Activated T-cell treated with anti-CD3 and anti-CD28 coated beads, Interleukin-2, amount 50 U/mL, for 4 hours (primary cell): ENCODE data around the gene SRRM3. TPM values are rescaled to one million over a fixed set of nuclear protein-coding genes. Genes with fewer than 3 reads are reported as not detected.
A peak's percentile ranks its signal among the peaks of the same experiment; 100 is the strongest.
"Not testable (repeated sequence)": the region's sequence is repeated elsewhere in the genome, so short reads cannot be mapped to it uniquely, and the experiment has no call there.

ENCODE experiments used
- ATAC-seq, 2 donors: fragments of 200-7000 bp; cut with Tn5 transposase; one replicate each; pipeline ENCODE4 v1.10.0; 2021
- DNase-seq: peaks from one replicate; pipeline ENCODE4 v3.0.0-alpha.2; 2020
- H3K27me3 Mint-ChIP-seq: one replicate; pipeline ENCODE4 v1.8.0; 2021; ENCODE audit warnings: low read depth, mixed read lengths
- H3K36me3 Mint-ChIP-seq: one replicate; pipeline ENCODE4 v1.8.0; 2022; ENCODE audit warnings: mixed read lengths; ENCODE audit not compliant: insufficient read depth
- H3K4me1 Mint-ChIP-seq: one replicate; pipeline ENCODE4 v1.8.0; 2021; ENCODE audit warnings: low read depth, mixed read lengths
- H3K4me3 Mint-ChIP-seq: one replicate; pipeline ENCODE4 v1.8.0; 2021; ENCODE audit warnings: mild to moderate bottlenecking, moderate library complexity, mixed read lengths
- H3K9me3 Mint-ChIP-seq: one replicate; pipeline ENCODE4 v1.8.0; 2021; ENCODE audit warnings: mixed read lengths
- total RNA-seq, 3 donors: library from RNA; stranded (reverse); gene quantifications; one replicate each; pipeline ENCODE4 v1.2.1, GENCODE V29; 2021

SRRM3 gene
- total RNA-seq, 3 donors from 2014 or later: 0.10 TPM; not detected in 2

DNA sequence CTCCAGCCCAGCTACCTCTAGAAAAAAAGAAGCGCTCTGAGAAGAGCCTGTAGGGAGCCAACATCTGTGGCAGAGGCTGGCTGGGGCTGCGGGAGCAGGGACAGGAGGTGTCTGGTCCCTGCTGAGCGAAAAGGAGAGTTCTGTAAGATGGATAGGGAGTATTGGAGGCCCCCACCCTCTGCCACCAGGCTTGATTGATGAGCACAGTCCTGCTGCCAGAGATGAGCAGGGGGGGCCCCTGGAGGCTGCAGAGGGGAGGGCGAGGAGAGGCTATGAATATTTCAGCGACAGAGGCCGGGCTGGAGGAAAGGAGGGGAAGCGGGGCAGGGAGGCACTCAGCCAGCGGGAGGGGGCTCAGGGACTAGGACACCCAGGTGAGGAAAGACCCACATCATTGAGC, 56.3 kb downstream of the SRRM3 start:
- Mint-ChIP-seq H3K4me3 (no peak overlapping the region), H3K9me3 (no peaks in the 10 kb centered on the region), H3K27me3 (peaks cover 32% of the 10 kb centered on the region), H3K36me3 (no peaks in the 10 kb centered on the region), H3K4me1 (no peaks in the 10 kb centered on the region)
- DNase-seq (no peak), ATAC-seq (no peak)

DNA sequence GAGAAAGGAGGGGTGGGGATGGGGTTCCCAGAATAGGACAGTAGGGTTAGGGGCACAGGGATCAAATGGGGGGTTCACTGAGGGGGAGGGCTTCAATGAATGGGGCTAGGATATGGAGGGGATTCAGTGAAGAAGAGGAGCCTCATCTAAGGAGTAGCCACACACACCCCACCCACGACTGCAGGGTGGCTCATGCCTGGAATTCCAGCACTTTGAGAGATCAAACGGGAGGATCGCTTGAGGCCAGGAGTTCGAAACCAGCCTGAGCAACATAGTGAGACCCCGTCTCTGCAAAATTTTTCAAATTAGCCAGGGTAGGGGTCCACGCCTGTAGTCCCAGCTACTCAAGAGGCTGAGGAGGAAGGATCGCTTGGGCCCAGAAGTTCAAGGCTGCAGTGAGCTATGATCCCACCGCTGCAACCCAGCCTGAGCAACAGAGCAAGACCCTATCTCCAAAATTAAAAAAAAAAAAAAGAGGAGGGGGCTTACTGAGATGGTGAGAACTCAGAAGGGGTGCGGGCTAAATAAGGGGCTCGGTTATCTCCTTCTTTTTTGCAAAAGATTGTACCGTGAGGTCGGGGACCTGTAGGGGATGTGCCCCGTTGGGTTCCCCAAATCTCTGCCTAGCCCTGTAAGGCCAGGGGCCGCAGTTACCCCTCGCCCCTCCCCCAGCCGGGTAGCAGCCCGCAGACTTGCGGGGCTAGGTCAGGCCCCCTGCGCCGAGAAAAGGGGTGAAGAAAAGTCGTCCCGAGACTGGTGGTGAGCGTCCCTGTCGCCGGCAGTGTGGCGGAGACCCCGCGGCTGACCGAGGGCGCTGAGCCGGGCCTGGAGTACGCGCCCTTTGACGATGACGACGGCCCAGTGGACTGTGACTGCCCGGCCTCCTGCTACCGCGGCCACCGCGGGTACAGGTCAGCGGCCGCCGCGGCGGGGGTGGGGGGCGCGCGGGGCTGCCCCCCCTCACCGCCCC, 57.7 kb downstream of the SRRM3 start:
- no peak for ATAC-seq
- Mint-ChIP-seq H3K27me3 (peaks cover 39% of the 10 kb centered on the region), H3K4me3 (no peak overlapping the region), H3K36me3 (no peaks in the 10 kb centered on the region), H3K4me1 (no peaks in the 10 kb centered on the region), H3K9me3 (no peaks in the 10 kb centered on the region)
- DNase-seq: no peak

DNA sequence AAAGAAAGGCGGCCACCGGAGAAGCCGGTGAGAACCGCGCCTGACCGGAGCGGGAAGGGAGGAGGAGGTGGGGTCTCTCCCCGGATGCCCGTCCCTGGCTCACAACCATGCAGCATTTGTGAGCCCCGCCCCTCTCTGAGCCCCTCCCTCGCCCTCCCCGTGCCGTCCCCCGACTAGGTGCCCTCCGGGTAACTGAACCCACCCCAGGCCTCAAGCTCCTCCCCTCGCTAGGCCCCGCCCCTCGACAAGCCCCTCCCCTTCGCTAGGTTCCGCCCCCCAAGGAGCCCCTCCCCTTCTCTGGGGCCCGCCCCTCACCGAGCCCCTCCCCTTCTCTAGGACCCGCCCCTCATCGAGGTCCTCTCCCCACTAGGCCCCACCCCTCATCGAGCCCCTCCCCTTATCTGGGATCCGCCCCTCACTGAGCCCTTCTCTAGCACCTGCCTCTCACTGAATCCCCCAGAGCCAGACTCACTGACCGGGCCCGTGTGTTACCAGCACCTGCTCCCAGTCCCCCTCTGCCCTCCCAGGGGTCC, 58.5 kb downstream of the SRRM3 start:
- DNase-seq: peak; percentile 23
- Mint-ChIP-seq H3K36me3 (no peaks in the 10 kb centered on the region), H3K4me3 (no peak overlapping the region)

DNA sequence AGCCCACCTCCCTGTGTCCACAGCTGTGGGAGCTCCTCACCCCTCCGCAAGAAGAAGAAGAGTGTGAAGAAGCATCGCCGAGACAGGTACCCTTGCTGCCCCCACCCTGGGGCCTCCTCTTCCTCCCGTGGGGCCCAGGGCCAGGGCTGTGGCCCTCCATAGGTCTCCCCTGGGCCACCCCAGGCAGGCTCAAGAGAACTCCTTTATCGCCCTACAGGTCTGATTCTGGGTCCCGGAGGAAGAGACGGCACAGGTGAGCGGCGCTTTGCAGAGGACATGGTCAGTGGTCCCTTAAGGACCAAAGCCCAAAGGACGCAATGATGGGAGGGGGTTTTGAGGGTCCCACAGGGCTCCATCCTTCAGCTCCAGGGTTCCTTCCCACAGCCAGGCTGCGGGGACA, 59.6 kb downstream of the SRRM3 start:
- H3K4me3 Mint-ChIP-seq: no peak overlapping the region
- no peaks in the 10 kb centered on the region for H3K36me3 Mint-ChIP-seq
- ATAC-seq (no peak), DNase-seq (no peak)
- no peaks in the 10 kb centered on the region for H3K9me3 Mint-ChIP-seq
- peaks cover 47% of the 10 kb centered on the region for H3K27me3 Mint-ChIP-seq
- no peaks in the 10 kb centered on the region for H3K4me1 Mint-ChIP-seq

More for the DNA sequence above, 58.5 kb downstream of the SRRM3 start:
- Mint-ChIP-seq H3K9me3 (no peaks in the 10 kb centered on the region), H3K4me1 (no peaks in the 10 kb centered on the region), H3K27me3 (peaks cover 47% of the 10 kb centered on the region)
- peak; percentile 61 to 70 for ATAC-seq

DNA sequence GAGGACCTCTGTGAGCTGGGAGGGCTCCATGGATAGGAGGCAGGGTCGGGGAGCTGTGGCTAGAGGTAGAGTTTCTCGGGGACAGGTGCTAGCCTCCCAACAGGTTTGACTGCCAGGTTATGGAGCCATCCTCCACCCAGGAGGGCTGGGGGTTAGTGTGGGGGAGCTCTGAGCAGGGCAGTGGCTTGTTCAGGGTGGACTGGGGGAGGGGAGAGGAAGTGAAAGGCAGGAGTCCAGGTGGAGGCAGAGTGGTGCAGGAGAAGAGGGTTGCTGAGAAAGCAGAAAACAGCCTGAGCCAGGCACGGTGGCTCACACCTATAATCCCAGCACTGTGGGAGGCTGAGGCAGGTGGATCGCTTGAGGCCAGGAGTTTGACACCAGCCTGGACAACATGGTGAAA, 60.2 kb downstream of the SRRM3 start:
- DNase-seq (no peak), ATAC-seq (no peak)
- Mint-ChIP-seq H3K4me1 (peaks cover 3% of the 10 kb centered on the region), H3K9me3 (no peaks in the 10 kb centered on the region), H3K27me3 (peaks cover 49% of the 10 kb centered on the region), H3K4me3 (no peak overlapping the region), H3K36me3 (no peaks in the 10 kb centered on the region)

DNA sequence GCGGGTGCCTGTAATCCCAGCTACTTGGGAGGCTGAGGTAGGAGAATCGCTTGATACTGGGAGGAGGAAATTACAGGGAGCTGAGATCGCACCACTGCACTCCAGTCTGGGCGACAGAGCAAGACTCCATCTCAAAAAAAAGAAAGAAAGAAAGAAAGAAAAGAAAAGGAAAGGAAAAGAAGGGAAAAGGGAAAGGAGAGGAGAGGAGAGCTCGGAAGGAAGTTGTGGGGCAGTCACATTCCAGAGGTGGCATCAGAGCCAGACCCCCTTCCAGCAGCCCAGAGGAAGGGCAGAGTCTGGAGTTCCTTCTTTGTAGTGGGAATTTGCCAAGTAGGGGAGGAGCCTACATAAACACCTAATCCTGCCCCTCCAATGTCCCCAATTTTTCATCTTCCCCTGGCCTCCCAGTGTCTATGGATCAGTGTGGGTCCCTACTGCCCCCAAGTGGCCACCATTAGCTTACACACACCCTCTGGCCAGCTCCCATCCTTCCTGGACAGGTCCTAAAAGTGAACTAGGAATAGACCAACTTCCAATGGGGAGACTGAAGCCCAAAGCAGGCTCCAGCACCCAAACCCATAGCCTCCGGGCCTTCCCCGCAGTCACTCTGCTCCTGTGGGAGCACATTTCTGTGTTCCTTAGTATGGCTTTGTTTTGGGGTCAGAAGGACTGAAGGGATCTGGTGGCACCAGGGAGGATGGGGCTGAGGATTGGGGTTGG, 61.1 kb downstream of the SRRM3 start:
- Mint-ChIP-seq H3K4me1 (peaks cover 3% of the 10 kb centered on the region), H3K9me3 (no peaks in the 10 kb centered on the region), H3K36me3 (no peaks in the 10 kb centered on the region), H3K27me3 (peaks cover 47% of the 10 kb centered on the region), H3K4me3 (no peak overlapping the region)
- ATAC-seq: peak; percentile 43 to 44
- DNase-seq: no peak

DNA sequence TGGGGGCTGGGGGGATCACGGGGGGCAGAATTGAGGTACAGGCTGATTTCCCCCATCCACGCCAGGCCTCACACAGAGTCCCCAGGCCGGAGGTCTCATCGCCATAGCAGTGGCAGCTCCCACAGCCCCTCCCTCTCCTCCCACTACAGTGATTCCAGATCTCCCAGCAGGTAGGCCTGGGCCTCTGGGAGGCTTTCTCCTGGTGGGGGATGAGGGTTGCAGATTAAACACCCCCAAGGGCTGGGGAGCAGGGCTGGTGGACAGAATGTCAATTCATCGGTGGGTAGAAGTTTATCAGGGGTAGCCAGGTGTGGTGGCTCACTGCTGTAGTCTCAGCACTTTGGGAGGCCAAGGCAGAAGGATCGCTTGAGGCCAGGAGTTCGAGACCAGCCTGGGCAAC, 63.6 kb downstream of the SRRM3 start:
- H3K27me3 Mint-ChIP-seq: peaks cover 46% of the 10 kb centered on the region
- no peaks in the 10 kb centered on the region for H3K9me3 Mint-ChIP-seq
- H3K4me1 Mint-ChIP-seq: peaks cover 6% of the 10 kb centered on the region
- H3K4me3 Mint-ChIP-seq: no peak overlapping the region
- no peak for ATAC-seq
- no peak for DNase-seq
- H3K36me3 Mint-ChIP-seq: no peaks in the 10 kb centered on the region

DNA sequence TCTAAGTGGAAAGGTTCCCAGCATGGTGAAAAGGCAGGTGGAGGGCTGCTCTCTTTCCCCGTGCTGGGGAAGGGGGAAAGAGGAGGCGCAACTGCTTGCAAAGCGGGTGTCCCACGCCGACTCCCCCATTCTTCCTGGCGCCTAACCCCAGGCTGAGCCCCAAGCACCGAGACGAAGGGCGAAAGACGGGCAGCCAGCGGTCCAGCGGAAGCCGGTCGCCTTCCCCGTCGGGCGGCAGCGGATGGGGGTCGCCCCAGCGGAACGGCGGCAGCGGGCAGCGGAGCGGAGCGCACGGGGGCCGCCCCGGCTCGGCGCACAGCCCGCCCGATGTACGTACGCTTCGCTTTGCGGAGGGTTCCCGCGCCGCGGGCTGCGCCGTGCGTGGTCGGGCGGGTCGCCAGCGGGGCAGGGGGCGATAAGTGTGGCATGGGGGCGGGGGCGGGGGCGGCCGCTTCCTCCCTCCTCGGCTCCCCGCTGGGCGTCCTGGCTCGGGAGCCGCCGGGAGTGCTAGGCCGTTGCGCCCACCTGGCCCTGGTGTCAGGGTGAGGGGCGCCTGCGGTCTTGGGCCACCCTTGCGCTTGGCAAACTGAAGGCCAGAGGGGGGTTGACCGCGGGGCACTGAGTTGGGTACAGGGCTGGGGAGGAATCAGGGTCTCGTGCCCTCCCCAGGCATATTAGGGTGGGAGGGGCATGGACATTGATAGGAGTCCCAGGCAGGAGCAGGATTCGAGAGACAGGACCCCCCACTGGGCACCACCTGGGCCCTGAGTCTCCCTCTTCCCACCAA, 65.6 kb downstream of the SRRM3 start:
- peak overlapping the region; percentile 29 for H3K4me3 Mint-ChIP-seq
- DNase-seq (no peak), ATAC-seq (peak; percentile 48 to 51)
- no peaks in the 10 kb centered on the region for H3K36me3 Mint-ChIP-seq
- H3K4me1 Mint-ChIP-seq: peaks cover 6% of the 10 kb centered on the region
- peaks cover 40% of the 10 kb centered on the region for H3K27me3 Mint-ChIP-seq
- H3K9me3 Mint-ChIP-seq: no peaks in the 10 kb centered on the region

DNA sequence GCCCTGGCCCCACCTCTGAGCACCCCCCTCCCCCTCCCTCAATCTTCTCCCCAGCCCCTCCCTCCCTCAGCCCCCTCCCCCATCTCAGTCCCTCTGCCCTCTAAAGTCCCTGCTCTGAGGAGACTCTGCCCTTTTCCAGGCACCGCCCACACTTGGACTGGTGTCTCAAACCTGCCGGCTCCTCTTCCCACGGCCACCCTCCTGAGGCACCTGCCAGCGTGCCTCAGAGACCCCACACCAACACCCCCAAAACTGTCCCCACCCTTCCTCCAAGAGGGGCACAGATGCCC, 66.1 kb downstream of the SRRM3 start:
- Mint-ChIP-seq H3K4me1 (peaks cover 8% of the 10 kb centered on the region), H3K9me3 (no peaks in the 10 kb centered on the region), H3K4me3 (no peak overlapping the region), H3K36me3 (no peaks in the 10 kb centered on the region), H3K27me3 (peaks cover 38% of the 10 kb centered on the region)
- no peak for ATAC-seq
- no peak for DNase-seq

DNA sequence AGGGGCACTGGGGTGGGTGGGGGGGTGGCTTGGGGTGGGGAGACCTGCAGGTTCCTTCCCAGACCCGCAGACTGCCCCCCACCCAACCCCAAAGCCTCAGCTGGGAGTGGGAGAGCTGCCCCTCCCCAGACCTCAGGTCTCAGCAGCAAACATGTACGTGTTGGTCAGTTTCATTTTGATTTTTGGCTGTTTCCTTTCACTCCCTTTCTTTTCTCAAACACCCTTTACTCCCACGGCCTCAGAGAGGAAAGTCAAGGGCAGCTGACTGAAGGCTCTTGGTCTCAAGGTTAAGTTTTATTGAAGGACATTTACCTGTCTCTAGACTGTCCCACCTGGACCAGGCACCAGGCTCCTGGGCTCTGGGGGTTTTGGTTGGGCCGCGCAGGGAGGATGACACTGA, 66.7 kb downstream of the SRRM3 start:
- ATAC-seq: no peak
- H3K4me1 Mint-ChIP-seq: peaks cover 12% of the 10 kb centered on the region

DNA sequence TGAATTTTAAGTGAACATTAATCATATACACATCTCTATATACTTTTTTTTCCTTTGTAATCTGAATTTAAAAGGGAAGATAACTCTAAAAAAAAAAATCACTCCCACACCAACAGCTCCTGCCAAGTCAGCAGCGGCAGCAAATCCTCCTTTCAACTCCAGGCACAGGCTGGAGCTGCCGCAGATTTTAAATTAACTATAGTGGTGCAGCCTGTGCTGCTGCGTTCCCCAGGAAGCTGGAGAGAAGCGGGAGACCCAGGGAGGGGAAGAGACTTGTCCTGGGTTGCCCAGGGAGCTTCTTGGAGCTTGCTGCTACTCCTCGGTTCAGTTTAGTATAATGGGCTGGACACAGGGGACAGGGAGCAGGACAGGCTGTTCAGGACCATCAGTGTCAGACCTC, 68.2 kb downstream of the SRRM3 start:
- Mint-ChIP-seq H3K4me3 (no peak overlapping the region), H3K4me1 (peaks cover 15% of the 10 kb centered on the region), H3K27me3 (peaks cover 32% of the 10 kb centered on the region), H3K36me3 (no peaks in the 10 kb centered on the region), H3K9me3 (no peaks in the 10 kb centered on the region)
- DNase-seq: no peak
- no peak for ATAC-seq

More for the DNA sequence above, 66.7 kb downstream of the SRRM3 start:
- Mint-ChIP-seq H3K36me3 (no peaks in the 10 kb centered on the region), H3K9me3 (no peaks in the 10 kb centered on the region), H3K4me3 (peak overlapping the region; percentile 6), H3K27me3 (peaks cover 35% of the 10 kb centered on the region)
- DNase-seq: no peak

DNA sequence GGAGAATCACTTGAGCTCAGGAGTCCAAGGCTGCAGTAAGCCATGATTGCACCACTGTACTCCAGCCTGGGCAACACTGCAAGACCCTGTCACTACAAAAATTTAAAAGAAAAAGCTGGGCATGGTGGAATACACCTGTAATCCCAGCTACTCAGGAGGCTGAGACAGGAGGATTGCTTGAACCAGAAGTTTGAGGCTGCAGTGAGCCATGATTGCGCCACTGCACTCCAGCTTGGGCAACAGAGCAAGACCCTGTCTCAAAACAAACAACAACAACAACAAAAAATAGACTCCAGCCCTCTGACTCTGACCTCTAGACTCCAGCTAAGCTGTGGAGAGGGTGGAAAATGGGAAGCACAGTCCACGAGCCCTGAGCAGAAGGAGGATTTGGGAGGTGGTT, 69.7 kb downstream of the SRRM3 start:
- peaks cover 32% of the 10 kb centered on the region for H3K27me3 Mint-ChIP-seq
- H3K9me3 Mint-ChIP-seq, H3K36me3 Mint-ChIP-seq, DNase-seq, H3K4me3 Mint-ChIP-seq, ATAC-seq: not testable (repeated sequence)
- H3K4me1 Mint-ChIP-seq: peaks cover 15% of the 10 kb centered on the region

DNA sequence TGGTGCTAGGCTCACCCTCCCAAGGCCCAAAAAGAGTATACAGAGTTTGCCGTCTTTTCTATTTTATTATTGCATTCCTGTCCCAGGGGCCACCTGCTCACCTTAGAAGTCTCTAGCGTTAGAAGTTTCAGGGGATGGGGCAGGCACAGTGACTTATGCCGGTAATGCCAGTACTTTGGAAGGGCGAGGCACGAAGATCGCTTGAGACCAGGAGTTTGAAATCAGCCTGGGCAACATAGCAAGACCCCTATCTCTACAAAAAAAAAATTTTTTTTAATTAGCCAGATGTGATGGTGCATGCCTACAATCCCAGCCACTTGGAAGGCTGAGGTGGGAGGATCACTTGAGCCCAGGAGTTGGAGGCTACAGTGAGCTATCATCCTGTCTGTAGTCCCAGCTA, 70.4 kb downstream of the SRRM3 start:
- H3K36me3 Mint-ChIP-seq: no peaks in the 10 kb centered on the region
- peaks cover 12% of the 10 kb centered on the region for H3K4me1 Mint-ChIP-seq
- no peaks in the 10 kb centered on the region for H3K9me3 Mint-ChIP-seq
- peaks cover 30% of the 10 kb centered on the region for H3K27me3 Mint-ChIP-seq
- DNase-seq: no peak
- no peak for ATAC-seq
- no peak overlapping the region for H3K4me3 Mint-ChIP-seq

DNA sequence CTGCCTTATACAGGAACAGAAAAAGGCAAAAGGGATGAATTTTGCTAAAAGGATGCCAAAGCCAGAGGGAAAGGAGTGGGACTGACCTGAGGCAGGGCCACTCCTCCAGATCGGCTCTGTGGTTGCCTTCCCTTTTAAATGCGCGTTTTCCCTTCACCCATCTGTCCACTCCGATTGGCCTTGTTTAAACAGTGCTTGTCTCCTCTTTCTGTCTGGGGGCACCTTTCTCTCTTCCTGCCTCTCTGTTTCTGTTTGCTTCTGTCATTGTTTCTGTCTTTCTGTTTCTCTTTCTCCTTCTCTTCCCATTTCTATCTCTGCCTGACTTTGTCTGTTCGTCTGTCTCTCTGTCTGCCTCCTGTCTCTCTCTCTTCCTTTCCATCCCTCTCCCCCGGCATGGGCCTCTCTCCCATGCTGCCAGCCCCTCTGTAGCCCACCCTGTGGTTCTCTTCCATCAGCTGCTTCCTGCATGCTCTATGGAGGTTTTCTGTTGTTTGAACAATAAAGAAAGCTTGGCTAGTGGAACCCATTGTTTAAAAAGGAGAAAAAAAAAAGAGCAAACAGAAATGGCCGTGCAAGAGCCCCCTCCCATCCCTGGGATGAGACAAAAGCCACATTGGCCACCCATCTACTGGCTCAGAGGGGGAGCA, 71.3 kb downstream of the SRRM3 start:
- ATAC-seq: peak in 1 of 2 donors; percentile 57
- Mint-ChIP-seq H3K4me3 (no peak overlapping the region), H3K36me3 (no peaks in the 10 kb centered on the region), H3K27me3 (peaks cover 28% of the 10 kb centered on the region), H3K4me1 (peaks cover 12% of the 10 kb centered on the region), H3K9me3 (no peaks in the 10 kb centered on the region)
- no peak for DNase-seq
